Type B pancreatic cell (in vitro differentiated cells): Measurements from ENCODE around the gene PRKCE. TPM values are rescaled to one million over a fixed set of nuclear protein-coding genes. Genes with fewer than 3 reads are reported as not detected.
A peak's percentile ranks its signal among the peaks of the same experiment; 100 is the strongest.

Experiments used
- DNase-seq: peaks from one replicate; pipeline ENCODE4 v3.0.0; 2021; ENCODE audit warnings: mixed read lengths; ENCODE audit not compliant: unreplicated experiment; ENCODE audit errors: extremely low spot score
- H3K27ac Mint-ChIP-seq: 2 replicates; pipeline ENCODE4 v1.8.0; 2021; ENCODE audit warnings: mild to moderate bottlenecking, mixed read lengths
- H3K27me3 Mint-ChIP-seq: 2 replicates; pipeline ENCODE4 v1.8.0; 2021; ENCODE audit warnings: mixed read lengths
- H3K36me3 Mint-ChIP-seq: 2 replicates; pipeline ENCODE4 v1.8.0; 2021; ENCODE audit warnings: mixed read lengths
- H3K4me1 Mint-ChIP-seq: one replicate; pipeline ENCODE4 v1.8.0; 2021; ENCODE audit warnings: mixed read lengths; ENCODE audit not compliant: unreplicated experiment
- H3K4me3 Mint-ChIP-seq: 2 replicates; pipeline ENCODE4 v1.8.0; 2021; ENCODE audit warnings: mild to moderate bottlenecking, mixed read lengths
- H3K9me3 Mint-ChIP-seq: 2 replicates; pipeline ENCODE4 v1.8.0; 2021; ENCODE audit warnings: mixed read lengths
- total RNA-seq: library from RNA; stranded (reverse); gene quantifications from 2 replicates; pipeline ENCODE4 v1.2.1, GENCODE V29; 2021; ENCODE audit warnings: low replicate concordance
- TF ChIP-seq, protein P1 (sequence below): fragments of 200-600 bp; sonication (generic); conservative IDR thresholded peaks from 2 replicates; pipeline ENCODE4 v1.5.0; 2021; ENCODE audit warnings: antibody characterized with exemption, mild to moderate bottlenecking

Gene PRKCE
- total RNA-seq, 1 donor from 2014 or later, result 21.2 TPM

- H3K27me3 Mint-ChIP-seq, result no peaks in the 10 kb centered on the region
- H3K36me3 Mint-ChIP-seq, result peaks cover 3% of the 10 kb centered on the region
- peaks cover 44% of the 10 kb centered on the region for H3K4me1 Mint-ChIP-seq
- H3K9me3 Mint-ChIP-seq, result no peaks in the 10 kb centered on the region
- no peak overlapping the region for H3K4me3 Mint-ChIP-seq
- no peak for DNase-seq
- H3K27ac Mint-ChIP-seq, result no peak overlapping the region
- TF ChIP-seq, protein P1, sequence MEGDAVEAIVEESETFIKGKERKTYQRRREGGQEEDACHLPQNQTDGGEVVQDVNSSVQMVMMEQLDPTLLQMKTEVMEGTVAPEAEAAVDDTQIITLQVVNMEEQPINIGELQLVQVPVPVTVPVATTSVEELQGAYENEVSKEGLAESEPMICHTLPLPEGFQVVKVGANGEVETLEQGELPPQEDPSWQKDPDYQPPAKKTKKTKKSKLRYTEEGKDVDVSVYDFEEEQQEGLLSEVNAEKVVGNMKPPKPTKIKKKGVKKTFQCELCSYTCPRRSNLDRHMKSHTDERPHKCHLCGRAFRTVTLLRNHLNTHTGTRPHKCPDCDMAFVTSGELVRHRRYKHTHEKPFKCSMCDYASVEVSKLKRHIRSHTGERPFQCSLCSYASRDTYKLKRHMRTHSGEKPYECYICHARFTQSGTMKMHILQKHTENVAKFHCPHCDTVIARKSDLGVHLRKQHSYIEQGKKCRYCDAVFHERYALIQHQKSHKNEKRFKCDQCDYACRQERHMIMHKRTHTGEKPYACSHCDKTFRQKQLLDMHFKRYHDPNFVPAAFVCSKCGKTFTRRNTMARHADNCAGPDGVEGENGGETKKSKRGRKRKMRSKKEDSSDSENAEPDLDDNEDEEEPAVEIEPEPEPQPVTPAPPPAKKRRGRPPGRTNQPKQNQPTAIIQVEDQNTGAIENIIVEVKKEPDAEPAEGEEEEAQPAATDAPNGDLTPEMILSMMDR, result no peak
Observed at GRCh38 chr2:46165916-46166315, 514.4 kb downstream of the PRKCE start.

DNA sequence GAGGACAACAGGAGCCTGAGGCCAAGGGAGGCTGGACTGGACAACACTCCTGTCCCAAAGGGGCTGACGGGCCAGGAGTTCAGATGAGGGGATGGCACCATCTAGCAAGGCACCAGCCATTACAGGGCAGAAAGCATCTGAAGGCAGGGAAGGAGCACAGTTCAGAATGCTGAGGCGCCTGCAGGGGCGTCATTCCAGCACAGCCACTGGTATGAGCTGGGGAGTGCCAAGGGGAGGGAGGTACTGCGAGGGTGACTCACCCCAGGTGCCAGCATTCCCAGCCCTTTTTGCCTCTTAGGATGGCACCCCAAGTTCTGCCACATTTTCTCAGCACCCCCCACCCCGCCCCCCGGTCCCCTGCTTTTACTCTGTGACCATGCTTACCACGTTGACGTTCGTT is 515.9 kb downstream of the PRKCE start:
- H3K36me3 Mint-ChIP-seq, result peaks cover 3% of the 10 kb centered on the region
- no peak for DNase-seq
- H3K9me3 Mint-ChIP-seq, result no peaks in the 10 kb centered on the region
- H3K4me1 Mint-ChIP-seq, result peaks cover 35% of the 10 kb centered on the region
- no peaks in the 10 kb centered on the region for H3K27me3 Mint-ChIP-seq
- TF ChIP-seq, protein P1, result no peak
- no peak overlapping the region for H3K4me3 Mint-ChIP-seq
- no peak overlapping the region for H3K27ac Mint-ChIP-seq

DNA sequence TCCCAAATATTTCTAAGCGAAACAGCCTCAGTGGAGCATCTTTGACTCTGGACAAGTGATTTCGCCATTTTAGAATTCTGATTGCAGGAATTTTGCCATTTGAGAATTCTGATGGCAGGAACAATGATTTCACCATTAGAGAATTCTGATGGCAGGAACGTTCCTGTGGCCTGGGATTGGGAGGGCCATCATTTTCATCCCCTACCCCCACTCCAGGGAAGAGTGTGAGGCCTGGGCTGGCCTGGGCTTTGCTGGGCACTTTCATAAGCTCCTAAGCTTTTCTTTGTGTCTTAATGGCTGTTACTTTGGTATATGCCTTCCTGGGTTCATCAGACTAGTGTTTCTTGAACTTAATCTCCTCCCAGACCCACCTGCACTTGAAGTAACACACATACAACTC is 516.4 kb downstream of the PRKCE start:
- Mint-ChIP-seq H3K4me1 (peaks cover 31% of the 10 kb centered on the region), H3K9me3 (no peaks in the 10 kb centered on the region), H3K27me3 (no peaks in the 10 kb centered on the region), H3K4me3 (no peak overlapping the region), H3K36me3 (peaks cover 3% of the 10 kb centered on the region), H3K27ac (peak overlapping the region; percentile 32)
- TF ChIP-seq, protein P1, result no peak
- no peak for DNase-seq

- TF ChIP-seq, protein P1, result no peak
- no peaks in the 10 kb centered on the region for H3K36me3 Mint-ChIP-seq
- H3K27me3 Mint-ChIP-seq, result no peaks in the 10 kb centered on the region
- H3K4me1 Mint-ChIP-seq, result peaks cover 26% of the 10 kb centered on the region
- no peak for DNase-seq
- no peak overlapping the region for H3K4me3 Mint-ChIP-seq
- H3K27ac Mint-ChIP-seq, result no peak overlapping the region
- no peaks in the 10 kb centered on the region for H3K9me3 Mint-ChIP-seq
Observed at GRCh38 chr2:46169467-46169866, 518.0 kb downstream of the PRKCE start.

DNA sequence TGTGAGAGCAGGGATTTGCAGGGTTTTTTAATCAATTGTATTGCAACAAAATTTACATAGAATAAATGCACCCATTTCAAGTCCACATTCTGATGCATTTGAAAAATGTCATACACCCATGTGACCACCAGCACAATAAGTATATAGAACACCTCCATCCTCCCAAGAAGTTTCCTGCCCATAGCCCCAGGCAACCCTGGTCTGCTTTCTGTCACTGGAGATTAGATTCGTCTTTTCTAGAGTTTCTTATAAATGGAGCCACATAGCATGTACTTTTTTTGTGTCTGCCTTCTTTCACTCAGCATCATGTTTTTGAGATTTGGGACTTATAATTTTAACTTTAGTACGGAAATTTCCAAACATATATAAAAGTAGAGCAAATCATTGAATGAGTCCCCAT is 518.6 kb downstream of the PRKCE start:
- DNase-seq, result no peak
- peak overlapping the region; percentile 15 for H3K27ac Mint-ChIP-seq
- H3K9me3 Mint-ChIP-seq, result no peaks in the 10 kb centered on the region
- H3K4me1 Mint-ChIP-seq, result peaks cover 23% of the 10 kb centered on the region
- peak overlapping the region; percentile 11 for H3K4me3 Mint-ChIP-seq
- TF ChIP-seq, protein P1, result no peak
- no peaks in the 10 kb centered on the region for H3K27me3 Mint-ChIP-seq
- peaks cover 4% of the 10 kb centered on the region for H3K36me3 Mint-ChIP-seq
